ENCODE measurements around the gene AFAP1L1. TPM values are rescaled to one million over a fixed set of nuclear protein-coding genes. Genes with fewer than 3 reads are reported as not detected.
A peak's percentile ranks its signal among the peaks of the same experiment; 100 is the strongest.

Gene AFAP1L1
- total RNA-seq, 2 donors from 2014 or later: 0.58 to 0.79 TPM

- no peak for DNase-seq
- Mint-ChIP-seq H3K27ac (no peak overlapping the region), H3K4me1 (peaks cover 5% of the 10 kb centered on the region), H3K9me3 (no peaks in the 10 kb centered on the region), H3K36me3 (ENCODE audit: low read depth) (no peaks in the 10 kb centered on the region), H3K4me3 (no peak overlapping the region), H3K27me3 (ENCODE audit: insufficient read depth) (no peaks in the 10 kb centered on the region)
- Histone ChIP-seq H3K9me3 (ENCODE audit: control insufficient read depth, low read length) (no peaks in the 10 kb centered on the region), H3K4me1 (ENCODE audit: control insufficient read depth, insufficient read depth, low read length) (no peaks in the 10 kb centered on the region), H3K36me3 (ENCODE audit: control insufficient read depth, insufficient read depth, low read length) (no peaks in the 10 kb centered on the region), H3K27me3 (ENCODE audit: control insufficient read depth, insufficient read depth, low read length, poor library complexity, severe bottlenecking) (no peaks in the 10 kb centered on the region), H3K9ac (ENCODE audit: extremely low read depth, low read length, poor library complexity, severe bottlenecking) (no peak overlapping the region), H3K27ac (ENCODE audit: low read depth, low read length) (no peak overlapping the region), H3K4me3 (ENCODE audit: low read length) (no peak overlapping the region)
- TF ChIP-seq, protein P1, sequence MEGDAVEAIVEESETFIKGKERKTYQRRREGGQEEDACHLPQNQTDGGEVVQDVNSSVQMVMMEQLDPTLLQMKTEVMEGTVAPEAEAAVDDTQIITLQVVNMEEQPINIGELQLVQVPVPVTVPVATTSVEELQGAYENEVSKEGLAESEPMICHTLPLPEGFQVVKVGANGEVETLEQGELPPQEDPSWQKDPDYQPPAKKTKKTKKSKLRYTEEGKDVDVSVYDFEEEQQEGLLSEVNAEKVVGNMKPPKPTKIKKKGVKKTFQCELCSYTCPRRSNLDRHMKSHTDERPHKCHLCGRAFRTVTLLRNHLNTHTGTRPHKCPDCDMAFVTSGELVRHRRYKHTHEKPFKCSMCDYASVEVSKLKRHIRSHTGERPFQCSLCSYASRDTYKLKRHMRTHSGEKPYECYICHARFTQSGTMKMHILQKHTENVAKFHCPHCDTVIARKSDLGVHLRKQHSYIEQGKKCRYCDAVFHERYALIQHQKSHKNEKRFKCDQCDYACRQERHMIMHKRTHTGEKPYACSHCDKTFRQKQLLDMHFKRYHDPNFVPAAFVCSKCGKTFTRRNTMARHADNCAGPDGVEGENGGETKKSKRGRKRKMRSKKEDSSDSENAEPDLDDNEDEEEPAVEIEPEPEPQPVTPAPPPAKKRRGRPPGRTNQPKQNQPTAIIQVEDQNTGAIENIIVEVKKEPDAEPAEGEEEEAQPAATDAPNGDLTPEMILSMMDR (conservative IDR thresholded peaks at IDR 0.05): no peak
- 94% methylated on average over 5 to 6 of the region's 6 CpGs for WGBS, 2 experiments (ENCODE audit: insufficient coverage in 1 of 2, insufficient read length in 1 of 2)
Observed at GRCh38 chr5:149309354-149309753, 37.7 kb downstream of the AFAP1L1 start.

DNA sequence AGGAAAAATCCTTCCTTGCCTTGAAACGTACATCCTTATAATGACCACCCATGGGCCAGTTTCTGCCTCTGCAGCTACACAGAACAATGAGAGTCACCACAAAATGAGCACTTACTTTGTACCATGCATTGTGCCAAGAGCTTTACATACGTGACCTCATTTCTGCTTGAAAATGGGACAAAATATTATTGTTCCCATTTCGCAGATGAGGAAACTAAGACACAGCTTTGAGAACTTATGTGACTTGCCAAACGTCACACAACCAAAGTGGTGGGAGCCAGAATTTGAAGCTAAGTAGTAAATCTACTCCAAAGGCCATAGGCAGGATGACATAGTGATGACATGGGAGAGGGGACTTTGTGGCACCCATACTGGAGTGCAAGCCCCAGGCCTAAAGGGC is 38.8 kb downstream of the AFAP1L1 start:
- H3K9me3 Mint-ChIP-seq: no peaks in the 10 kb centered on the region
- Histone ChIP-seq H3K36me3 (ENCODE audit: control insufficient read depth, insufficient read depth, low read length) (no peaks in the 10 kb centered on the region), H3K4me3 (ENCODE audit: low read length) (no peak overlapping the region), H3K27ac (ENCODE audit: low read depth, low read length) (no peak overlapping the region), H3K9me3 (ENCODE audit: control insufficient read depth, low read length) (no peaks in the 10 kb centered on the region), H3K27me3 (ENCODE audit: control insufficient read depth, insufficient read depth, low read length, poor library complexity, severe bottlenecking) (no peaks in the 10 kb centered on the region), H3K9ac (ENCODE audit: extremely low read depth, low read length, poor library complexity, severe bottlenecking) (no peak overlapping the region), H3K4me1 (ENCODE audit: control insufficient read depth, insufficient read depth, low read length) (no peaks in the 10 kb centered on the region)
- no peaks in the 10 kb centered on the region for H3K27me3 Mint-ChIP-seq (ENCODE audit: insufficient read depth)
- no peaks in the 10 kb centered on the region for H3K36me3 Mint-ChIP-seq (ENCODE audit: low read depth)
- H3K4me3 Mint-ChIP-seq: no peak overlapping the region
- TF ChIP-seq, protein P1 (conservative IDR thresholded peaks at IDR 0.05): no peak
- peaks cover 5% of the 10 kb centered on the region for H3K4me1 Mint-ChIP-seq
- DNase-seq: no peak
- H3K27ac Mint-ChIP-seq: no peak overlapping the region
- WGBS, 2 experiments (ENCODE audit: insufficient coverage in 1 of 2, insufficient read length in 1 of 2): 94 to 97% methylated on average over 4 of the region's 4 CpGs

- Histone ChIP-seq H3K36me3 (ENCODE audit: control insufficient read depth, insufficient read depth, low read length) (no peaks in the 10 kb centered on the region), H3K27ac (ENCODE audit: low read depth, low read length) (no peak overlapping the region), H3K9ac (ENCODE audit: extremely low read depth, low read length, poor library complexity, severe bottlenecking) (no peak overlapping the region), H3K27me3 (ENCODE audit: control insufficient read depth, insufficient read depth, low read length, poor library complexity, severe bottlenecking) (no peaks in the 10 kb centered on the region), H3K4me3 (ENCODE audit: low read length) (no peak overlapping the region), H3K9me3 (ENCODE audit: control insufficient read depth, low read length) (no peaks in the 10 kb centered on the region), H3K4me1 (ENCODE audit: control insufficient read depth, insufficient read depth, low read length) (no peaks in the 10 kb centered on the region)
- no peaks in the 10 kb centered on the region for H3K9me3 Mint-ChIP-seq
- TF ChIP-seq, protein P1 (conservative IDR thresholded peaks at IDR 0.05): no peak
- no peaks in the 10 kb centered on the region for H3K36me3 Mint-ChIP-seq (ENCODE audit: low read depth)
- H3K27me3 Mint-ChIP-seq (ENCODE audit: insufficient read depth): no peaks in the 10 kb centered on the region
- peak; percentile 61 for DNase-seq
- no peak overlapping the region for H3K4me3 Mint-ChIP-seq
- H3K27ac Mint-ChIP-seq: no peak overlapping the region
- WGBS, 2 experiments (ENCODE audit: insufficient coverage in 1 of 2, insufficient read length in 1 of 2): 63 to 71% methylated on average over 8 to 10 of the region's 10 CpGs
- H3K4me1 Mint-ChIP-seq: peaks cover 5% of the 10 kb centered on the region
Observed at GRCh38 chr5:149310947-149311658, 39.4 kb downstream of the AFAP1L1 start.

All from endodermal cell (in vitro differentiated cells).